ENCODE data around the gene BTD. TPM values are rescaled to one million over a fixed set of nuclear protein-coding genes. Genes with fewer than 3 reads are reported as not detected.
A peak's percentile ranks its signal among the peaks of the same experiment; 100 is the strongest.
"Not testable (repeated sequence)": the region's sequence is repeated elsewhere in the genome, so short reads cannot be mapped to it uniquely, and the experiment has no call there.

The BTD gene
- total and polyA plus RNA-seq, 2 donors (not counting 3 experiments of a cell fraction or from before 2014, with no cell fraction given): 20.3 to 32.2 TPM

DNA sequence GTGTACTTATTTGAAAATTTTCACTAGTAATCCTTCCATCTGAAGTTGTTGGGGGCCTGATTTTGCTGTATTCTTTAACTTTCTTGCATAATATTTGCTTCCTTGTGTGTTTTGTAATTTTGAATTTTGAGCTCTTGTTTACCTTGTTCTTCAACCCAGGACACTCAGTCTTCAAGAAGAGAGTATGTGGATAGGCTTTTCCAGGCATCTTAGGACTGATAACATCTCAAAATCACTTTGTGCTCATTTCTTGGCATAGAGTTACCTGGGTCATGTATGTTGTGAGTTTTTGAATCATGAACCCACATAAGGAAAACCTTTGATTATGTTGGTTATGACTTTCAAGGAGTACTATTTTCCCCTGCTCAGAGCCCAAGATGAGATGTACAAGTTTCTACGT lies 13.4 kb downstream of the BTD start:
- Histone ChIP-seq H3K4me2 (ENCODE audit: insufficient read depth, low read length) (no peak overlapping the region), H4K20me1 (replicated peaks; ENCODE audit: control insufficient read depth, extremely low read depth, insufficient read depth, low read length) (no peaks in the 10 kb centered on the region), H3K79me2 (ENCODE audit: control insufficient read depth, insufficient read depth, low read length) (no peaks in the 10 kb centered on the region), H3K9ac (replicated peaks; ENCODE audit: extremely low read depth, insufficient read depth, low read length) (no peak overlapping the region), H3K27me3 (ENCODE audit: control insufficient read depth in 2 of 2, insufficient read depth in 2 of 2, low read length in 2 of 2) (no peaks in the 10 kb centered on the region), H3K9me1 (replicated peaks; ENCODE audit: control insufficient read depth, extremely low read depth, insufficient read depth, low read length) (no peaks in the 10 kb centered on the region), H3K36me3 (ENCODE audit: control insufficient read depth in 2 of 2, extremely low read depth in 1 of 2, insufficient read depth in 2 of 2, low read length in 2 of 2) (no peaks in the 10 kb centered on the region), H3K4me1 (ENCODE audit: control insufficient read depth, extremely low read depth, insufficient read depth, low read length) (peaks cover 5% of the 10 kb centered on the region), H2AFZ (ENCODE audit: low read depth, low read length) (no peak overlapping the region), H3K27ac (ENCODE audit: insufficient read depth, low read depth, low read length) (no peak overlapping the region), H3K4me3 (replicated peaks in 1 of 3; ENCODE audit: insufficient read depth in 1 of 3, low read depth in 1 of 3, low read length in 3 of 3) (no peak overlapping the region), H3K9me3 (replicated peaks; ENCODE audit: control insufficient read depth, insufficient read depth, low read length) (no peaks in the 10 kb centered on the region)
- FAIRE-seq (no peak), DNase-seq (ENCODE audit: low read depth, low spot score) (no peak)
- ChIA-PET CTCF (interaction anchor here (0.6 to 1.4 kb wide), 2 partner anchors 16 to 27 kb away, joined by 3 to 5 read pairs; no protein-coding TSS in a partner anchor), POLR2A (no interaction called here)
- dilution Hi-C loops (cut with MboI; ENCODE audit: extremely low pct_ligation_motif_present, low sequenced_read_pairs): no loop called here
- no peak for TF ChIP-seq EZH2 (IDR thresholded peaks at IDR 0.05; ENCODE audit: borderline replicate concordance, low read depth, low read length, severe bottlenecking)
- TF ChIP-seq CTCF (IDR thresholded peaks at IDR 0.05; ENCODE audit: extremely low read depth in 1 of 2, insufficient read depth in 1 of 2, low read depth in 1 of 2, low read length in 2 of 2): no peak
- TF ChIP-seq MYC (IDR thresholded peaks at IDR 0.05; ENCODE audit: low read depth, low read length): no peak
- no peak for TF ChIP-seq JUN (IDR thresholded peaks at IDR 0.05; ENCODE audit: borderline replicate concordance, insufficient read depth, insufficient read length, low read depth)
- BruUV-seq (replicated peaks): no TSS peak
- intact Hi-C loops (cut with micrococcal nuclease): no loop called here

GRCh38 chr3:15616053-15616452 lies 14.5 kb downstream of the BTD start:
- H3K4me3 ChIP-seq (replicated peaks in 1 of 3; ENCODE audit: insufficient read depth in 1 of 3, low read depth in 1 of 3, low read length in 3 of 3): no peak overlapping the region
- no peaks in the 10 kb centered on the region for H3K79me2 ChIP-seq (ENCODE audit: control insufficient read depth, insufficient read depth, low read length)
- no peak for TF ChIP-seq GATA2 (IDR thresholded peaks at IDR 0.05; ENCODE audit: insufficient read depth, insufficient read length, low read depth, low read length)
- TF ChIP-seq FOS (IDR thresholded peaks at IDR 0.05; ENCODE audit: borderline replicate concordance, insufficient read depth, low read length): peak; percentile 37
- H3K27me3 ChIP-seq (ENCODE audit: control insufficient read depth in 2 of 2, insufficient read depth in 2 of 2, low read length in 2 of 2): no peaks in the 10 kb centered on the region
- intact Hi-C loops (cut with micrococcal nuclease): no loop called here
- POLR2A ChIA-PET: interaction anchor here (0.7 kb wide), 1 partner anchor 21 kb away, joined by 3 read pairs; no protein-coding TSS in a partner anchor
- no peak overlapping the region for H3K4me2 ChIP-seq (ENCODE audit: insufficient read depth, low read length)
- H2AFZ ChIP-seq (ENCODE audit: low read depth, low read length): no peak overlapping the region
- no peak overlapping the region for H3K27ac ChIP-seq (ENCODE audit: insufficient read depth, low read depth, low read length)
- peaks cover 5% of the 10 kb centered on the region for H3K4me1 ChIP-seq (ENCODE audit: control insufficient read depth, extremely low read depth, insufficient read depth, low read length)
- H3K9me3 ChIP-seq (replicated peaks; ENCODE audit: control insufficient read depth, insufficient read depth, low read length): no peaks in the 10 kb centered on the region
- CTCF ChIA-PET: interaction anchor here (1.2 kb wide), 1 partner anchor 8 kb away, joined by 4 read pairs; no protein-coding TSS in a partner anchor
- H3K9me1 ChIP-seq (replicated peaks; ENCODE audit: control insufficient read depth, extremely low read depth, insufficient read depth, low read length): no peaks in the 10 kb centered on the region
- dilution Hi-C loops (cut with MboI; ENCODE audit: extremely low pct_ligation_motif_present, low sequenced_read_pairs): no loop called here
- H4K20me1 ChIP-seq (replicated peaks; ENCODE audit: control insufficient read depth, extremely low read depth, insufficient read depth, low read length): no peaks in the 10 kb centered on the region
- no peaks in the 10 kb centered on the region for H3K36me3 ChIP-seq (ENCODE audit: control insufficient read depth in 2 of 2, extremely low read depth in 1 of 2, insufficient read depth in 2 of 2, low read length in 2 of 2)
- H3K9ac ChIP-seq (replicated peaks; ENCODE audit: extremely low read depth, insufficient read depth, low read length): no peak overlapping the region
- BruUV-seq (replicated peaks): no TSS peak
- no peak for FAIRE-seq
- no peak for DNase-seq (ENCODE audit: low read depth, low spot score)

DNA sequence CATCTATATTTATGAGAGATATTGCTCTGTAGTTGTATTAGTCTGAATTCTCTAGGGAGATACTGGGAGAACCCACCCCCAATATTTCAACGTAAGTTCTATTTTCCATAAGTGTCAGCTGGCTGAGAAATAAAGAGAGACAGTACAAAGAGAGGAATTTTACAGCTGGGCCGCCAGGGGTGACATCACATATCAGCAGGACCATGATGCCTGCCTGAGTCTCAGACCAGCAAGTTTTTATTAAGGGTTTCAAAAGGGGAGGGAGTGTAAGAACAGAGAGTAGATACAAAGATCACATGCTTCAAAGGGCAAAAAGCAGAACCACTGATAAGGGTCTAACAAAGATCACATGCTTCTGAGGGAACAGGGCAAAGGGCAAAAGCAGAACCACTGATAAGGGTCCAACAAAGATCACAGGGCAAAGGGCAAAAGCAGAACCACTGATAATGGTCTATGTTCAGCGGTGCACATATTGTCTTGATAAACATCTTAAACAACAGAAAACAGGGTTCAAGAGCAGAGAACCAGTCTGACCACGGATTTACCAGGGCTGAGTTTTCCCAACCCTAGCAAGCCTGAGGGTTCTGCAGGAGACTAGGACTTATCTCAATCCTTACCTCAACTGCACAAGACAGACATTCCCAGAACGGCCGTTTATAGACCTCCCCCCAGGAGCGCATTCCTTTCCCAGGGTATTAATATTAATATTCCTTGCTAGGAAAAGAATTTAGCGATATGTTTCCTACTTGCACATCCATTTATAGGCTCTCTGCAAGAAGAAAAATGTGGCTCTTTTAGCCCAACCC lies 18.3 kb downstream of the BTD start:
- H3K27ac ChIP-seq (ENCODE audit: insufficient read depth, low read depth, low read length); H3K9me1 ChIP-seq (replicated peaks; ENCODE audit: control insufficient read depth, extremely low read depth, insufficient read depth, low read length); H3K9ac ChIP-seq (replicated peaks; ENCODE audit: extremely low read depth, insufficient read depth, low read length); BruUV-seq (replicated peaks); H3K4me1 ChIP-seq (ENCODE audit: control insufficient read depth, extremely low read depth, insufficient read depth, low read length); H3K36me3 ChIP-seq (ENCODE audit: control insufficient read depth in 2 of 2, extremely low read depth in 1 of 2, insufficient read depth in 2 of 2, low read length in 2 of 2); FAIRE-seq; H2AFZ ChIP-seq (ENCODE audit: low read depth, low read length); H3K79me2 ChIP-seq (ENCODE audit: control insufficient read depth, insufficient read depth, low read length); H3K4me3 ChIP-seq (replicated peaks in 1 of 3; ENCODE audit: insufficient read depth in 1 of 3, low read depth in 1 of 3, low read length in 3 of 3); H3K4me2 ChIP-seq (ENCODE audit: insufficient read depth, low read length); POLR2A ChIA-PET; H4K20me1 ChIP-seq (replicated peaks; ENCODE audit: control insufficient read depth, extremely low read depth, insufficient read depth, low read length); CTCF ChIA-PET; H3K9me3 ChIP-seq (replicated peaks; ENCODE audit: control insufficient read depth, insufficient read depth, low read length); DNase-seq (ENCODE audit: low read depth, low spot score); H3K27me3 ChIP-seq (ENCODE audit: control insufficient read depth in 2 of 2, insufficient read depth in 2 of 2, low read length in 2 of 2); dilution Hi-C loops (cut with MboI; ENCODE audit: extremely low pct_ligation_motif_present, low sequenced_read_pairs); intact Hi-C loops (cut with micrococcal nuclease): not testable (repeated sequence)

Data from endothelial cell of umbilical vein (primary cell).